NCI-H774 (cell line): Measurements from ENCODE around the gene ZBTB46.
"Not testable (repeated sequence)": the region's sequence is repeated elsewhere in the genome, so short reads cannot be mapped to it uniquely, and the experiment has no call there.

Experiments
- DNase-seq: peaks from one replicate; lab custom pipeline; 2025; lab: John Stamatoyannopoulos, UW

Gene ZBTB46

GRCh38 chr20:63814891-63815614, 16.0 kb downstream of the ZBTB46 start:
- no peak for DNase-seq

GRCh38 chr20:63811491-63811875, 19.6 kb downstream of the ZBTB46 start:
- DNase-seq, result no peak

- no peak for DNase-seq
These were observed 20.2 kb downstream of the ZBTB46 start for GRCh38 chr20:63810730-63811490.

- no peak for DNase-seq
These were observed 21.2 kb downstream of the ZBTB46 start for GRCh38 chr20:63809856-63810255.

GRCh38 chr20:63808964-63809674, 21.9 kb downstream of the ZBTB46 start:
- no peak for DNase-seq

GRCh38 chr20:63808145-63808724, 22.8 kb downstream of the ZBTB46 start:
- no peak for DNase-seq

- DNase-seq, result no peak
These were observed 23.4 kb downstream of the ZBTB46 start for GRCh38 chr20:63807654-63808053.

GRCh38 chr20:63804308-63804636, 26.8 kb downstream of the ZBTB46 start:
- no peak for DNase-seq

- no peak for DNase-seq
These were observed 28.4 kb downstream of the ZBTB46 start for GRCh38 chr20:63802469-63803240.

GRCh38 chr20:63801174-63801573, 29.9 kb downstream of the ZBTB46 start:
- DNase-seq, result not testable (repeated sequence)

GRCh38 chr20:63800411-63800810, 30.7 kb downstream of the ZBTB46 start:
- DNase-seq, result not testable (repeated sequence)

- DNase-seq, result not testable (repeated sequence)
These were observed 31.9 kb downstream of the ZBTB46 start for GRCh38 chr20:63799127-63799526.

- DNase-seq, result not testable (repeated sequence)
These were observed 33.9 kb downstream of the ZBTB46 start for GRCh38 chr20:63797175-63797574.

GRCh38 chr20:63795178-63795830, 35.8 kb downstream of the ZBTB46 start:
- no peak for DNase-seq

GRCh38 chr20:63794614-63795013, 36.5 kb downstream of the ZBTB46 start:
- DNase-seq, result no peak

- DNase-seq, result no peak
These were observed 38.2 kb downstream of the ZBTB46 start for GRCh38 chr20:63792866-63793265.

- no peak for DNase-seq
These were observed 39.4 kb downstream of the ZBTB46 start for GRCh38 chr20:63791497-63792156.

GRCh38 chr20:63790572-63791168, 40.4 kb downstream of the ZBTB46 start:
- no peak for DNase-seq

GRCh38 chr20:63789836-63790571, 41.1 kb downstream of the ZBTB46 start:
- no peak for DNase-seq

GRCh38 chr20:63787749-63788148, 43.3 kb downstream of the ZBTB46 start:
- no peak for DNase-seq
